ENCODE results near the gene MAMLD1. TPM values are rescaled to one million over a fixed set of nuclear protein-coding genes. Genes with fewer than 3 reads are reported as not detected.

MAMLD1 gene
- total RNA-seq, 4 donors from 2014 or later, result 1.2 to 2.0 (median 1.6) TPM

DNA sequence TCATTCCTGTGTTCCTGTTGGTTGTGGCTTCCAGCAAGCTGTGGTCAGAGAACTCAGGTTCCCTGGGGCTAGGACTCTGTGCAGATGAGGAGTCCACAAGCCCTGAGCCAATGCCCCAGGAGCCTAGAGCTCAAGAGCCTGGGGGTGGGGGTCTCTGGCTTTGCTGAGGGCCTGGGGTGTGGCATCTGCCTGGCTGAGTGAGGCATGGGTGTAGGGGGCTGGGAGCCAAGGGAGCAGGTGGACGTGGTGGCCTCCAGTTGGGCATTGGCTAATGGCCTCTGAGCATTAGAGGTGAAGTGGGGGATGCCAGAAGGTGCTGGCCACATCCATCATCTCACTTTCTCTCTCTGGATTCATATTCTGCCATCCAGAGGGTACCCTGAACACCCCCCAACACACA is 5.3 kb upstream of the MAMLD1 start:
- intact Hi-C loops (cut with DNase I; ENCODE audit: low total_unique reads), result no loop called here
- Histone ChIP-seq H3K27ac (no peak overlapping the region), H3K4me1 (peaks cover 0 to 9% of the 10 kb centered on the region in 2 donors), H3K36me3 (no peaks in the 10 kb centered on the region), H3K27me3 (no peaks in the 10 kb centered on the region), H3K4me3 (no peak overlapping the region), H3K9me3 (no peaks in the 10 kb centered on the region)
- TF ChIP-seq, protein P1, sequence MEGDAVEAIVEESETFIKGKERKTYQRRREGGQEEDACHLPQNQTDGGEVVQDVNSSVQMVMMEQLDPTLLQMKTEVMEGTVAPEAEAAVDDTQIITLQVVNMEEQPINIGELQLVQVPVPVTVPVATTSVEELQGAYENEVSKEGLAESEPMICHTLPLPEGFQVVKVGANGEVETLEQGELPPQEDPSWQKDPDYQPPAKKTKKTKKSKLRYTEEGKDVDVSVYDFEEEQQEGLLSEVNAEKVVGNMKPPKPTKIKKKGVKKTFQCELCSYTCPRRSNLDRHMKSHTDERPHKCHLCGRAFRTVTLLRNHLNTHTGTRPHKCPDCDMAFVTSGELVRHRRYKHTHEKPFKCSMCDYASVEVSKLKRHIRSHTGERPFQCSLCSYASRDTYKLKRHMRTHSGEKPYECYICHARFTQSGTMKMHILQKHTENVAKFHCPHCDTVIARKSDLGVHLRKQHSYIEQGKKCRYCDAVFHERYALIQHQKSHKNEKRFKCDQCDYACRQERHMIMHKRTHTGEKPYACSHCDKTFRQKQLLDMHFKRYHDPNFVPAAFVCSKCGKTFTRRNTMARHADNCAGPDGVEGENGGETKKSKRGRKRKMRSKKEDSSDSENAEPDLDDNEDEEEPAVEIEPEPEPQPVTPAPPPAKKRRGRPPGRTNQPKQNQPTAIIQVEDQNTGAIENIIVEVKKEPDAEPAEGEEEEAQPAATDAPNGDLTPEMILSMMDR (IDR thresholded peaks at IDR 0.05 in 4 of 5, conservative IDR thresholded peaks at IDR 0.05 in 1 of 5), result no peak
- TF ChIP-seq POLR2A (IDR thresholded peaks at IDR 0.05), result no peak
- no peak for DNase-seq
- no peak for ATAC-seq
- in situ Hi-C loops (cut with MboI; ENCODE audit: low sequenced_read_pairs in 4 of 4), result loop anchor here in 2 of 4 donors (25.0 kb wide), 1 partner anchor 395 kb away; no protein-coding TSS in a partner anchor

DNA sequence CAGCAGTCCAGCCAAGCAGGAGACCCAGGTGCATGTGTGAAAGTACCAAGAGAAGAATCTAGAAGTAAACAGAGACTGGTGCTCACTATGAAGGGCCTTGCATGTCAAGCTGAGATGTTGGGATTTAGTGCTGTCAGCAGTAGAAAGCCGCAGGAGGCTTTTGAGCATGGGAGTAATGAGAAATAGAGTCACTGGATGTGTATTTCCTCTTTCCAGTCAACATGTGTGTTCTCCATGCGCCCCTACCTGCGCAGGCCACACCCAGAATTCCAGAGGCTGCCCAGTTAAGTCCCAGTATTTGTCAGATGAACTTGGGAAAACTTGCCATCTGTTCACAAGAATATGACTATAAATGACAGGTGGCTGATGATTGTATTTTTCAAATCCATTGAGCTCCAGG is 4.5 kb upstream of the MAMLD1 start:
- H3K27ac ChIP-seq, result no peak overlapping the region
- no peaks in the 10 kb centered on the region for H3K36me3 ChIP-seq
- no peaks in the 10 kb centered on the region for H3K9me3 ChIP-seq
- H3K27me3 ChIP-seq, result no peaks in the 10 kb centered on the region
- intact Hi-C loops (cut with DNase I; ENCODE audit: low total_unique reads) (no loop called here), in situ Hi-C loops (cut with MboI; ENCODE audit: low sequenced_read_pairs in 4 of 4) (loop anchor here in 2 of 4 donors (25.0 kb wide), 1 partner anchor 396 kb away; no protein-coding TSS in a partner anchor)
- TF ChIP-seq POLR2A (IDR thresholded peaks at IDR 0.05), result no peak
- TF ChIP-seq, protein P1 (IDR thresholded peaks at IDR 0.05 in 4 of 5, conservative IDR thresholded peaks at IDR 0.05 in 1 of 5), result no peak
- no peak for DNase-seq
- ATAC-seq, result no peak
- peaks cover 0 to 9% of the 10 kb centered on the region in 2 donors for H3K4me1 ChIP-seq
- H3K4me3 ChIP-seq, result no peak overlapping the region

DNA sequence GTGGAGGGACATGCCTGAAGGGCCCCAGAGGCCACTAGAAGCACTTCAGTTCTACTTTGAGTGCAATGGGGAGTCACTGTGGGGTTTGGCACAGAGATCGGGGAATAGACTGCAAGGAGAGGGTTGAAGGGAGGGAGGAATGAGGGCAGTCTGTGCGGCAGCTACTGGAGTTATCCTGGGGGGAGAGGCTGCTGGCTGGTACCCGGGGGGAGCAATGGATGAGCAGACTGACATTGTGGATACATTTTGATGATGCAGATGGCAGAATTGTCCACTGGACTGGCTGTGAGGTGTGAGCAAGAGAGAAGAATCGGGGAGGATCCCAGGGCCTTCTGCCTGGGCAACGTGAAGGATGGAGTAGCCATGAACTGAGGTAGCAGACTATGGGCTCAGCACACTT is 2.8 kb upstream of the MAMLD1 start:
- intact Hi-C loops (cut with DNase I; ENCODE audit: low total_unique reads) (loop anchor here (10.0 kb wide), 5 partner anchors 146 to 426 kb away; partner anchors contain the start of genes EOLA2 and MTMR1), in situ Hi-C loops (cut with MboI; ENCODE audit: low sequenced_read_pairs in 4 of 4) (loop anchor here in 2 of 4 donors (25.0 kb wide), 1 partner anchor 398 kb away; no protein-coding TSS in a partner anchor)

DNA sequence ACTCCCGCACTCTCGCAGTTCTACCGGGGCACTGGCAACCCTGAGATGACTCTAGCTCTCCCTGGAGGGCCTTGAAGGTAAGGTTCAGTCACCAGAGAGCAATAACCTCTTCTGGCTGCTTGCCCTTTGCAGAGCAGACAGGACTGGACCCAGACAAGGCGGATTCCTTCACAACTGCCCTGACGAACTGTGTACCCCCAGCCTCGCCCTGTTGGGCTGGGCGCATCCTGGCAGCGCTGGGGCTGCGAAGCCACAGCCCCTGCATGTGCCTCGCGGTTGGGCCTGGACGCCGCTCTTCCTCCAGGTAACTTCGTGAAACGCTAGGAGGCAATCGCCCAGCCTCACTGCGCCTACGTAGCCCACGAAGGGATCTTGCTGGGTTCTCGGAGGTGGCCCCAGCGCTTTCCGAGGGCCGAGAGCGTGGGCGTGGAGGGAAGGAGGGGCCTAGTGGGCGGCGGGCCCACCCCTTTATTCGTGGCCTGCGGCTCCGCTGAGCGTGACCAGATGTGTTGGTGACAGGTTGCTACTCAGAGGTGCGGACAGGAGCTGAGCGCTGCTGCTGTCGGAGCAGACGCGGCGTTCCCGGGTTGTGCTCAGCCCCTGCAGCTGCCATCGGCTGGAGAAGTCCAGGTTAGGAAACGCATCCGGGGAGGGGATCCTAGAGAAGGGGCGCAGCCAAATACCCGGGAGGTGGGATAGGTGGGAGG is 1.9 kb upstream of the MAMLD1 start:
- intact Hi-C loops (cut with DNase I; ENCODE audit: low total_unique reads) (loop anchor here (10.0 kb wide), 5 partner anchors 146 to 426 kb away; partner anchors contain the start of genes EOLA2 and MTMR1), in situ Hi-C loops (cut with MboI; ENCODE audit: low sequenced_read_pairs in 4 of 4) (loop anchor here in 2 of 4 donors (25.0 kb wide), 1 partner anchor 399 kb away; no protein-coding TSS in a partner anchor)
- Histone ChIP-seq H3K4me1 (peaks cover 0 to 9% of the 10 kb centered on the region in 2 donors), H3K4me3 (peak overlapping the region; percentile 67 to 93 (median 71)), H3K9me3 (no peaks in the 10 kb centered on the region), H3K36me3 (no peaks in the 10 kb centered on the region), H3K27ac (no peak overlapping the region), H3K27me3 (no peaks in the 10 kb centered on the region)
- DNase-seq (no peak), ATAC-seq (no peak)
- TF ChIP-seq, protein P1 (IDR thresholded peaks at IDR 0.05 in 4 of 5, conservative IDR thresholded peaks at IDR 0.05 in 1 of 5), result no peak
- no peak for TF ChIP-seq POLR2A (IDR thresholded peaks at IDR 0.05)

More for the DNA sequence above, 2.8 kb upstream of the MAMLD1 start:
- ATAC-seq (no peak), DNase-seq (no peak)
- Histone ChIP-seq H3K27me3 (no peaks in the 10 kb centered on the region), H3K4me1 (peaks cover 0 to 9% of the 10 kb centered on the region in 2 donors), H3K36me3 (no peaks in the 10 kb centered on the region), H3K27ac (no peak overlapping the region), H3K4me3 (no peak overlapping the region), H3K9me3 (no peaks in the 10 kb centered on the region)
- TF ChIP-seq, protein P1 (IDR thresholded peaks at IDR 0.05 in 4 of 5, conservative IDR thresholded peaks at IDR 0.05 in 1 of 5), result no peak
- no peak for TF ChIP-seq POLR2A (IDR thresholded peaks at IDR 0.05)

Data from gastrocnemius medialis (tissue), 4 donors.